ENCODE data around the gene GMNC.
"Not testable (repeated sequence)": the region's sequence is repeated elsewhere in the genome, so short reads cannot be mapped to it uniquely, and the experiment has no call there.

DNA sequence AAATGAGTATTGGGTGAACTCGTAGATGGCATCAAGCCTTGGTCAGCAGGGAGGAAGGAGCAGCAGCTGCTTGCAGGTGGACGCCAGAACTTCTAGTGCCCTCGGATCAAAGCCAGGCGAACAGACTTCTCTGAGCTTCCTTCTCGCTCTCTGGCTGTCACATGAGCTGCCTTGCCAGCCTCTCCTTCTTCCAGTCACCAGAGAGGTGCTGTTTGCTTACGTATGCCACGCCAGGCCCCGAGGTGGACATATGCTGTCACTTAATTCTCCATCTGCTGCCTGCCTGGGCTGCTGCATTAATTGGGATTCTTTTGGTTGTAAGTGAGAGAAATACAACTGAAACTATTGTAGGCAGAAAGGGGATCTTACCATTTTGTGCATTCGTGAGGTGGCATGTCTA lies 12.6 kb upstream of the GMNC start:
- not testable (repeated sequence) for TF ChIP-seq POLR2AphosphoS5, CTCF (IDR thresholded peaks at IDR 0.05)

All from prostate gland (tissue), 2 donors.